DND-41 (cell line): ENCODE results near the gene IBA57.

Experiments
- ATAC-seq: fragments of 200-7000 bp; cut with Tn5 transposase; 3 replicates; pipeline ENCODE4 v1.9.1; 2021; ENCODE audit warnings: low read depth; ENCODE audit not compliant: insufficient read depth
- DNase-seq: peaks from one replicate; pipeline ENCODE4 v3.0.0-alpha.2; 2020
- H2AFZ ChIP-seq: 2 replicates; pipeline ENCODE4 v1.6.0; 2012; ENCODE audit warnings: low read depth, low read length
- H3K27ac ChIP-seq: 2 replicates; pipeline ENCODE4 v1.5.1; 2012; ENCODE audit warnings: low read length, inconsistent platforms
- H3K27me3 ChIP-seq: fragments of 200-600 bp; sonication (generic); 2 replicates; pipeline ENCODE4 v1.6.0; 2012; ENCODE audit warnings: low read length, mild to moderate bottlenecking, inconsistent platforms; ENCODE audit not compliant: insufficient read depth, poor library complexity
- H3K36me3 ChIP-seq: 2 replicates; pipeline ENCODE4 v1.5.1; 2012; ENCODE audit warnings: low read length, inconsistent platforms; ENCODE audit not compliant: insufficient read depth
- H3K4me1 ChIP-seq: 2 replicates; pipeline ENCODE4 v1.5.1; 2012; ENCODE audit warnings: mild to moderate bottlenecking, low read length; ENCODE audit not compliant: insufficient read depth
- H3K4me2 ChIP-seq: 2 replicates; pipeline ENCODE4 v1.6.0; 2012; ENCODE audit warnings: mild to moderate bottlenecking, moderate library complexity, low read length, inconsistent platforms; ENCODE audit not compliant: insufficient read depth
- H3K4me3 ChIP-seq, 2 experiments: fragments of 200-600 bp in 1 of 2; shearing (Covaris generic) in 1 of 2; 2 replicates each; pipeline ENCODE4 v1.5.1; 2012 to 2016; ENCODE audit warnings: inconsistent platforms in 2 of 2, low read length in 2 of 2, mild to moderate bottlenecking in 2 of 2, low read depth in 1 of 2, moderate library complexity in 1 of 2
- H3K79me2 ChIP-seq: 2 replicates; pipeline ENCODE4 v1.6.0; 2012; ENCODE audit warnings: low read length, inconsistent platforms; ENCODE audit not compliant: insufficient read depth
- H3K9ac ChIP-seq: 2 replicates; pipeline ENCODE4 v1.6.0; 2012; ENCODE audit warnings: low read depth, mild to moderate bottlenecking, inconsistent platforms, low read length, moderate library complexity
- H3K9me3 ChIP-seq: 2 replicates; pipeline ENCODE4 v1.5.1; 2012; ENCODE audit warnings: low read length, moderate library complexity, mild to moderate bottlenecking, inconsistent platforms; ENCODE audit not compliant: insufficient read depth, severe bottlenecking
- H4K20me1 ChIP-seq: 2 replicates; pipeline ENCODE4 v1.6.0; 2012; ENCODE audit warnings: low read length; ENCODE audit not compliant: insufficient read depth
- CTCF ChIP-seq: IDR thresholded peaks from 2 replicates; pipeline ENCODE4 v1.5.1; 2012; ENCODE audit warnings: borderline replicate concordance, low read length, moderate library complexity, mild to moderate bottlenecking; ENCODE audit not compliant: poor library complexity, severe bottlenecking; ENCODE audit errors: extremely low read depth
- EZH2 ChIP-seq: IDR thresholded peaks from 3 replicates; pipeline ENCODE4 v1.6.1; 2012; ENCODE audit warnings: borderline replicate concordance, low read depth, mild to moderate bottlenecking, moderate library complexity, low read length, inconsistent platforms; ENCODE audit not compliant: severe bottlenecking

The IBA57 gene

GRCh38 chr1:228161362-228161761, 4.2 kb upstream of the IBA57 start:
- TF ChIP-seq CTCF: no peak
- Histone ChIP-seq H3K4me3 (no peak overlapping the region), H2AFZ (no peak overlapping the region), H3K4me2 (no peak overlapping the region), H3K4me1 (peaks cover 12% of the 10 kb centered on the region), H3K79me2 (peaks cover 2% of the 10 kb centered on the region), H3K9ac (no peak overlapping the region), H4K20me1 (peaks cover 4% of the 10 kb centered on the region; the same call in 1 of the 2 replicates), H3K27ac (no peak overlapping the region), H3K36me3 (no peaks in the 10 kb centered on the region), H3K9me3 (no peaks in the 10 kb centered on the region), H3K27me3 (no peaks in the 10 kb centered on the region)
- ATAC-seq: no peak
- no peak for DNase-seq

- H3K4me1 ChIP-seq: peaks cover 17% of the 10 kb centered on the region
These were observed 3.7 kb upstream of the IBA57 start for GRCh38 chr1:228161866-228162265.

GRCh38 chr1:228162286-228163006, 3.2 kb upstream of the IBA57 start:
- Histone ChIP-seq H3K9ac (no peak overlapping the region), H3K36me3 (no peaks in the 10 kb centered on the region), H2AFZ (no peak overlapping the region), H3K79me2 (peaks cover 9% of the 10 kb centered on the region), H3K4me2 (no peak overlapping the region), H3K27me3 (no peaks in the 10 kb centered on the region), H3K9me3 (no peaks in the 10 kb centered on the region), H3K4me3 (no peak overlapping the region), H3K27ac (no peak overlapping the region), H4K20me1 (peaks cover 5% of the 10 kb centered on the region; the same call in 1 of the 2 replicates), H3K4me1 (peaks cover 23% of the 10 kb centered on the region)
- DNase-seq (no peak), ATAC-seq (no peak)
- TF ChIP-seq CTCF (no peak), EZH2 (no peak)

More at GRCh38 chr1:228161866-228162265, 3.7 kb upstream of the IBA57 start:
- H3K9ac ChIP-seq: no peak overlapping the region
- H3K36me3 ChIP-seq: no peaks in the 10 kb centered on the region
- peaks cover 7% of the 10 kb centered on the region for H3K79me2 ChIP-seq
- no peak overlapping the region for H3K27ac ChIP-seq
- no peak for DNase-seq
- no peaks in the 10 kb centered on the region for H3K27me3 ChIP-seq
- no peak for ATAC-seq
- TF ChIP-seq CTCF (no peak), EZH2 (no peak)
- no peak overlapping the region for H2AFZ ChIP-seq
- no peak overlapping the region for H3K4me3 ChIP-seq
- H4K20me1 ChIP-seq: peaks cover 5% of the 10 kb centered on the region; the same call in 1 of the 2 replicates
- no peak overlapping the region for H3K4me2 ChIP-seq
- H3K9me3 ChIP-seq: no peaks in the 10 kb centered on the region
